Neural cell (in vitro differentiated cells): ENCODE measurements around the gene DGKB. TPM values are rescaled to one million over a fixed set of nuclear protein-coding genes. Genes with fewer than 3 reads are reported as not detected.

Experiments used
- H2AFZ ChIP-seq: fragments of 200-600, 300-800 bp; sonication (generic), shearing (Covaris generic); 2 replicates; pipeline ENCODE4 v1.6.0; 2014; ENCODE audit warnings: low read depth, mild to moderate bottlenecking, antibody characterized with exemption, low read length, moderate library complexity
- H3F3A ChIP-seq: fragments of 200-600 bp; shearing (Covaris generic); 2 replicates; pipeline ENCODE4 v1.6.1; 2016; ENCODE audit warnings: mild to moderate bottlenecking, moderate library complexity, mixed read lengths, antibody characterized with exemption, low read length; ENCODE audit not compliant: insufficient read depth, poor library complexity, severe bottlenecking
- H3K27ac ChIP-seq: fragments of 200-600, 300-800 bp; sonication (generic), shearing (Covaris generic); 2 replicates; pipeline ENCODE4 v1.5.1; 2014; ENCODE audit warnings: mild to moderate bottlenecking, low read length, moderate library complexity
- H3K27me3 ChIP-seq: fragments of 300-800, 200-600 bp; sonication (generic), shearing (Covaris generic); 2 replicates; pipeline ENCODE4 v1.6.0; 2014; ENCODE audit warnings: mild to moderate bottlenecking, low read depth, low read length, moderate library complexity; ENCODE audit not compliant: insufficient read depth
- H3K36me3 ChIP-seq: fragments of 300-800, 200-600 bp; sonication (generic), shearing (Covaris generic); 2 replicates; pipeline ENCODE4 v1.5.1; 2014; ENCODE audit warnings: mild to moderate bottlenecking, antibody characterized with exemption, low read length, moderate library complexity; ENCODE audit not compliant: insufficient read depth
- H3K4me2 ChIP-seq: fragments of 300-800, 200-600 bp; sonication (generic), shearing (Covaris generic); 2 replicates; pipeline ENCODE4 v1.6.0; 2014; ENCODE audit warnings: mild to moderate bottlenecking, low read length
- H3K4me3 ChIP-seq: fragments of 300-800, 200-600 bp; sonication (generic), shearing (Covaris generic); 2 replicates; pipeline ENCODE4 v1.5.1; 2014; ENCODE audit warnings: mild to moderate bottlenecking, low read length, moderate library complexity
- H3K79me2 ChIP-seq: fragments of 200-600 bp; shearing (Covaris generic); replicated peaks from 2 replicates; pipeline ENCODE4 v1.6.0; 2014; ENCODE audit warnings: mild to moderate bottlenecking, low read length, moderate library complexity; ENCODE audit not compliant: insufficient read depth
- H3K9ac ChIP-seq: fragments of 300-800, 200-600 bp; sonication (generic), shearing (Covaris generic); 2 replicates; pipeline ENCODE4 v1.6.1; 2016; ENCODE audit warnings: mild to moderate bottlenecking, low read length, mixed read lengths
- H3K9me2 ChIP-seq: fragments of 200-600 bp; shearing (Covaris generic); 2 replicates; pipeline ENCODE4 v1.6.1; 2016; ENCODE audit warnings: mild to moderate bottlenecking, low read length, mixed read lengths; ENCODE audit not compliant: insufficient read depth
- H3K9me3 ChIP-seq: fragments of 200-600, 300-800 bp; sonication (generic), shearing (Covaris generic); 2 replicates; pipeline ENCODE4 v1.6.1; 2016; ENCODE audit warnings: mild to moderate bottlenecking, mixed run types, low read length, moderate library complexity, mixed read lengths
- H4K20me1 ChIP-seq: fragments of 200-600 bp; shearing (Covaris generic); 2 replicates; pipeline ENCODE4 v1.6.1; 2016; ENCODE audit warnings: mild to moderate bottlenecking, mixed run types; ENCODE audit not compliant: insufficient read depth
- CTCF ChIP-seq: fragments of 450-650 bp; IDR thresholded peaks from 2 replicates; pipeline ENCODE4 v1.5.1; 2014; ENCODE audit warnings: antibody characterized with exemption, mild to moderate bottlenecking, moderate library complexity; ENCODE audit not compliant: poor library complexity, severe bottlenecking
- EP300 ChIP-seq: fragments of 450-650 bp; conservative IDR thresholded peaks from 2 replicates; pipeline ENCODE4 v1.6.1; 2014; ENCODE audit warnings: antibody characterized with exemption, mild to moderate bottlenecking, moderate library complexity; ENCODE audit not compliant: poor library complexity, severe bottlenecking
- EZH2 ChIP-seq: fragments of 200-600, 300-800 bp; shearing (Covaris generic), sonication (generic); IDR thresholded peaks from 2 replicates; pipeline ENCODE4 v1.6.1; 2014; ENCODE audit warnings: antibody characterized with exemption, low read length, borderline replicate concordance, mild to moderate bottlenecking; ENCODE audit not compliant: insufficient read depth, poor library complexity, severe bottlenecking
- MXI1 ChIP-seq: fragments of 450-650 bp; conservative IDR thresholded peaks from 2 replicates; pipeline ENCODE4 v1.6.1; 2014; ENCODE audit warnings: antibody characterized with exemption, mild to moderate bottlenecking; ENCODE audit not compliant: poor library complexity, severe bottlenecking
- POLR2AphosphoS5 ChIP-seq: IDR thresholded peaks from 2 replicates; pipeline ENCODE4 v1.6.1; 2012
- REST ChIP-seq: IDR thresholded peaks from 2 replicates; pipeline ENCODE4 v1.6.1; 2012; ENCODE audit warnings: borderline replicate concordance
- TAF1 ChIP-seq: IDR thresholded peaks from 2 replicates; pipeline ENCODE4 v1.6.1; 2012; ENCODE audit warnings: low read depth
- polyA plus RNA-seq: library from polyadenylated mRNA; depleted of rRNA; stranded (reverse); fragments of >200 nt; gene quantifications from 2 replicates; pipeline ENCODE4 v1.2.3, GENCODE V29; 2014

The DGKB gene
- polyA plus RNA-seq, 1 donor from 2014 or later, result 0.20 TPM

GRCh38 chr7:14403587-14403986 lies 499.0 kb downstream of the DGKB start:
- Histone ChIP-seq H3K9me2 (no peaks in the 10 kb centered on the region), H3K4me3 (no peak overlapping the region), H3K4me2 (no peak overlapping the region), H3F3A (no peaks in the 10 kb centered on the region), H2AFZ (no peak overlapping the region), H4K20me1 (no peaks in the 10 kb centered on the region), H3K79me2 (no peaks in the 10 kb centered on the region), H3K36me3 (no peaks in the 10 kb centered on the region), H3K27ac (no peak overlapping the region), H3K9me3 (no peaks in the 10 kb centered on the region), H3K27me3 (no peaks in the 10 kb centered on the region), H3K9ac (no peak overlapping the region)
- TF ChIP-seq CTCF (no peak), EZH2 (no peak), POLR2AphosphoS5 (no peak)

- H3K27me3 ChIP-seq, result no peaks in the 10 kb centered on the region
- no peak overlapping the region for H3K27ac ChIP-seq
- H3K4me2 ChIP-seq, result no peak overlapping the region
- no peak overlapping the region for H3K4me3 ChIP-seq
- no peaks in the 10 kb centered on the region for H3K9me3 ChIP-seq
- H3K9ac ChIP-seq, result no peak overlapping the region
- no peak for TF ChIP-seq TAF1
- TF ChIP-seq REST, result no peak
- no peak for TF ChIP-seq POLR2AphosphoS5
- TF ChIP-seq EZH2, result no peak
- TF ChIP-seq CTCF, result no peak
- no peak for TF ChIP-seq EP300
- TF ChIP-seq MXI1, result no peak
- no peaks in the 10 kb centered on the region for H3K79me2 ChIP-seq
- H3F3A ChIP-seq, result no peaks in the 10 kb centered on the region
- no peaks in the 10 kb centered on the region for H4K20me1 ChIP-seq
- no peaks in the 10 kb centered on the region for H3K9me2 ChIP-seq
- no peak overlapping the region for H2AFZ ChIP-seq
- no peaks in the 10 kb centered on the region for H3K36me3 ChIP-seq
These were observed 502.3 kb downstream of the DGKB start for GRCh38 chr7:14400271-14400670.
